Hindlimb muscle (tissue), 1 donor: ENCODE measurements around the gene SUMO2. TPM values are rescaled to one million over a fixed set of nuclear protein-coding genes. Genes with fewer than 3 reads are reported as not detected.
A peak's percentile ranks its signal among the peaks of the same experiment; 100 is the strongest.
"Not testable (repeated sequence)": the region's sequence is repeated elsewhere in the genome, so short reads cannot be mapped to it uniquely, and the experiment has no call there.

Source experiments
- DNase-seq: peaks from one replicate; pipeline ENCODE4 v3.0.0-alpha.2; 2013
- polyA plus RNA-seq: library from polyadenylated mRNA; unstranded; fragments of 120-200 nt; gene quantifications from one replicate; pipeline ENCODE4 v1.2.1, GENCODE V29; 2013; ENCODE audit not compliant: insufficient read length

Gene SUMO2
- polyA plus RNA-seq, 1 donor = 309 TPM

GRCh38 chr17:75181608-75182318, 996 bp downstream of the SUMO2 start:
- DNase-seq = no peak

DNA sequence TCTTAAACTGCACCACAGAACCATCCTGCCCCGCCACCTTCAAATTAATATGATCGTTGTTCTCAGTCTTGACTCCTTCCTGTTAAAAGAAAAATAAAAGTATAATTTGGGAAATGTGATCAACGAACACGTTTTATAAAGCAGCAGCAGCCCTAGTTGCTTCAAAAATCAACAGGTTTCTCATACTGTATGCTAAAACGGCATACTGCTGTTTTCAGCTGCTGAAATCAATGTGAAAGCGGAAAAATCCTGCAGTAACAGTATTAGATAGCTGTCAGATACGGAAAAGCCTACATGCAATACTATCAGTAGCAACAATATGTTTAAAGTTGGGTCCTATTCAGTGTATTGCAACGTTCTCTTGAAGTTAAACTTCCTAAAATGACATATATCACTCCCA, 1.6 kb downstream of the SUMO2 start:
- no peak for DNase-seq

GRCh38 chr17:75178453-75178852, 4.3 kb downstream of the SUMO2 start:
- DNase-seq = no peak

- DNase-seq = no peak
Observed at GRCh38 chr17:75176625-75177024, 6.1 kb downstream of the SUMO2 start.

DNA sequence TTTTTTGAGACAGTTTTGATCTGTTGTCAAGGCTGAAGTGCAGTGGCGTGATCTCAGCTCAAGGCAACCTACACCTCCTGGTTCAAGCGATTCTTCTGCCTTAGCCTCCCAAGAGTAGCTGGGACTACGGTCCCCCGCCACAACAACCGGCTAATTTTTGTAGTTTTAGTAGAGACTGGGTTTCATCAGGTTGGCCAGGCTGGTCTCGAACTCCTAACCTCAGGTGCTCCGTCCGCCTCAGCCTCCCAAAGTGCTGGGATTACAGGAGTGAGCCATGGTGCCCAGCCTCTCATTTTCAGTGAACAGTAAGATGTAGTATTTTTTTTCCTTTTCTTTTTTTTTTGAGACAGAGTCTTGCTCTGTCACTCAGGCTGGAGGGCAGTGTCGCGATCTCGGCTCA, 7.8 kb downstream of the SUMO2 start:
- DNase-seq = no peak

DNA sequence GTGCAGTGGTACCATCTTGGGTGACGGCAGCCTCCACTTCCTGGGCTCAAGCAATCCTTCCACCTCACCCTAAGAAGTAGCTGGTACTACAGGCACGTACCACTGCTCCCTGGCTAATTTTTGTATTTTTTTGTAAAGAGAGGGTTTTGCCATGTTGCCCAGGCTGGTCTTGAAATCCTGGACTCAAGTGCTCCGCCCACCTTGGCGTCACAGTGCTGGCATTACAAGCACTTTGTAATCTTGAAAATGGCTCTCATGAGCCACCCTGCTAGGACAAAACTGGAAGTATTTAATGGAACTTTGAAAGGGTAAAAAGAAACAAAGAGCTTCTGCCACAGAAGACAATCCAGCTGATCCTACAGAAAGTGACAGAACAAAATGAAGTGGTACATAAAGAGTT, 9.2 kb downstream of the SUMO2 start:
- DNase-seq = no peak

DNA sequence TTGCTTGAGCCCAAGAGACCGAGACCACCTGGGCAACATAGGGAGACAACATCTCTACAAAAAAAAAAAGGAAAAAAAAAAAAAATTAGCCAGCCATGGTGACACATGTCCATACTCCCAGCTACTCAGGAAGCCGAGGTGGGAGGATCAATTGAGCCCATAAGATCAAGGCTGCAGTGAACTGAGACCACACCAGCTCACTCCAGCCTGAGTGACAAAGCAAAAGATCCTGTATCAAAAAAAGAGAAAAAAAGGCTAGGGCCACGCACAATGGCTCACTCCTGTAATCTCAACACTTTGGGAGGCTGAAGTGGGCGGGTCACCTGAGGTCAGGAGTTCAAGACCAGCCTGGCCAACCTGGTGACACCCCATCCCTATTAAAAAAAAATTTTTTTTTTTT, 13.8 kb downstream of the SUMO2 start:
- no peak for DNase-seq

DNA sequence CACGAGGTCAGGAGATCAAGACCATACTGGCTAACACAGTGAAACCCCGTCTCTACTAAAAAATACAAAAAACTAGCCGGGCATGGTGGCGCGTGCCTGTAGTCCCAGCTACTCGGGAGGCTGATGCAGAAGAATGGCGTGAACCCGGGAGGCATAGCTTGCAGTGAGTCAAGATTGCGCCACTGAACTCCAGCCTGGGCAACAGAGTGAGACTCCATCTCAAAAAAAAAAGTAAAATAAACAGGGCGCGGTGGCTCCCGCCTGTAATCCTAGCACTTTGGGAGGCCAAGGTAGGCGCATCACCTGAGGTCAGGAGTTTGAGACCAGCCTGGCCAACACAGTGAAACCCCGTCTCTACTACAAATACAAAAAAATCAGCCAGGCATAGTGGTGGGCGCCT, 18.2 kb downstream of the SUMO2 start:
- not testable (repeated sequence) for DNase-seq

GRCh38 chr17:75163074-75163473, 19.7 kb downstream of the SUMO2 start:
- no peak for DNase-seq

DNA sequence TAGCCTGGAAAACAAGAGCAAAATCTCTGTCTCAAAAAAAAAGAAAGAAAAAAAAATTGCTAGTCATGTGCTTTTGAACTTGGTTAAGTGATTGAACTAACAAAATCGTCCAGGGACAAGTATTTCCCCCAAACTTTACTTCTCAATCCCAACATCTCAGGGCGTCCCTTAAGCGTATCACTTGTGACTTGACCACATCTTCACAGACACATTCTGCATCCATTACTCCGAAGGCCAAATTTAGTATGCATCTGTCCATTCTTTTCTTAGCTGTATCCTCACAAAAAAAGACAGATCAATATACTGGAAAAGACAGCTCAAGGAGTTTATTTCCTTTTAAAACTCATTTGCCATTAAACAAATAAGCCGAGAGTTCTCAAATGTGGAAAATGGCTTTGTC, 22.5 kb downstream of the SUMO2 start:
- DNase-seq = no peak

DNA sequence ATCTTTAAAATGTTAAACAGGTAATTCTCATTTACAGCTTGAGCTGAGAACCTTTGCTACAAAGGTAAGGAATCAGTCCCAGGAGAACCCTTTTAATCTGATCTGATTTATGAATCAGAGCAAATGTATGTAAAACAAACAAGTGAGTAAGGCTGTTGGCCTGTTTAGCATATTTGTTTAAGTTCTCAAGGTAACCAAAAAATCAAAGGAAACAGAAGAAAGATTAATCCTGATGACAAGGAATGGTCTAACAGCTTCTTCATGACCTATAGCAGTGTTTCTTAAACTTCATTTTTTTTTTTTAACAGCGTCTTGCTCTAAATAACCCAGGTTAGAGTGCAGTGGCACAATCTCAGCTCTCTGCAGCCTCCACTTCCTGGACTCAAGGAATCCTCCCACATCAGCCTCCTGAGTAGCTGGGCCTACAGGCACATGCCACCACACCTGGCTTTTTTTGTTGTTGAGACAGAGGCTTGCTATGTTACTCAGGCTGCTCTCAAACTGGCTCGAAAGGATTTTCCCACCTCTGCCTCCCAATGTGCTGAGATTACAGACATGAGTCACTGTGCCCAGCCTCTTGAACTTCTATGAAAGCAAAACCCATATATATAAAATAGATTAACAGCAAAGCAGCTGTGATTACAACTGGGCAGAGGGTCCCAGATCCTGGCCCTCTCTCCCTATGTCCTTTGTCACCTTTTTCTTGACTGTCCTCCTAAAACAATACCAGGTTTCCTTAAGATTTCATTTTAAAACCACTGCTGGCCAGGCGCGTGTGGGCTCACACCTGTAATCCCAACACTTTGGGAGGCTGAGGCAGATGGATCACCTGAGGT, 23.3 kb downstream of the SUMO2 start:
- no peak for DNase-seq

DNA sequence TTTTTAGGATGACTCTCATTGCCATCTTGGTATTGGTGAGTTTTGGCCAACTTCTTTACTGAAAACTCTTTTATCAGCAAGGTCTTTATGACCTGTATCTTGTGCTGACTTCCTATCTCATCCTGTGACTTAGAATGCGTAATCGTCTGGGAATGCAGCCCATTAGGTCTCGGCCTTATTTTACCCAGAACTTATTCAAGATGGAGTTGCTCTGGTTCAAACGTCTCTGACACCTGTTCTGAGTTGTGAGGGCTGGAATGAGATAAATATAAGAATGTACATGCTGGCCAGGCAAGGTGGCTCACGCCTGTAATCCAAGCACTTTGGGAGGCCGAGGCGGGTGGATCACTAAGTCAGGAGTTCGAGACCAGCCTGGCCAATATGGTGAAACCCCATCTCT, 24.3 kb downstream of the SUMO2 start:
- not testable (repeated sequence) for DNase-seq

- peak; percentile 11 for DNase-seq
Observed at GRCh38 chr17:75155191-75155601, 27.6 kb downstream of the SUMO2 start.

DNA sequence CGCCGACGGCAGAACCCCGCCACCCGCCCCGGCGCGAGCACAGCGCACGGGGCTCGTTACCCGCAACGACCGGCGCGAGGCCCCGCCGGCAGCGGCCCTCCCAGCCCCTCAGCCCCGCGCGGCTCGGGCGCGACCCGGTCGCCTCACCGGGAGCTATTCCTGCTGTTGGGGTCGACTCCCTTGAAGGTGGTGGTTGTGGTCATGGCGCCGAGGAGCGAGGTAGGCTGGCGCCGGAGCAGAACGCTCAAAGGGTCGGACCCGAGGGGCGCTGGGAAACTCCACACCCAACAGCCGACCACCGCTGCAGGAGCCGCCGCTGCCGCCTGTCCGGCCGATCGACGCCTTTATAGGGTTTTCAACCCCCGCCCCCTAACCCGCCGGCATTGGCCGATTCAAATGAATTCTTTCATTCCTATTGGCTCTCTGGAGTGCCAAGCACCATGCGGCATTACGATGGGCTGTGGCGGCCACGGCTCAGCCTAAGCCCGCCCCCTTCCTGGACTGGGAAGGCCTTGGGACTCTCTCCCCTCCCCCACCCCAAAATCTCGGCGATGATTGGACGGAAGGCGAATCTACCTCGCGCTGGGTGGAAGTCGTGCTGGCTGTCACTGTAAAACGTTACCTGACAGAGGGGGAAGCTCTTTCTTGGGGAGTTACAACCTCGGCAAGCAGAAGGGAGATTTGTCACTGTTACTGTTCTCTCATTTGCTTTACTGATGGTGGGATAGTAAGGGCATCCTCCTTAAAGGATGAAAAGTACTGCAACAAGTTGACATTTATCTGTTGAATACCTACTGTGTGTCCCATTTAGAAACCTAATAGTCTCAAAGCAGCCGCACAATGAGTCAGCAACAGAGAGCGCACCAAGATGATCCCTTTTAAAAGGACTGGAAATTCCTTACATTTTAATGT, 28.3 kb downstream of the SUMO2 start, which contains the start of gene JPT1:
Gene JPT1 (minus strand): TSS at position 318 of the 912 bp plus-strand sequence. CDS start 115 bp downstream, at position 203.
- peak; percentile 97 for DNase-seq

DNA sequence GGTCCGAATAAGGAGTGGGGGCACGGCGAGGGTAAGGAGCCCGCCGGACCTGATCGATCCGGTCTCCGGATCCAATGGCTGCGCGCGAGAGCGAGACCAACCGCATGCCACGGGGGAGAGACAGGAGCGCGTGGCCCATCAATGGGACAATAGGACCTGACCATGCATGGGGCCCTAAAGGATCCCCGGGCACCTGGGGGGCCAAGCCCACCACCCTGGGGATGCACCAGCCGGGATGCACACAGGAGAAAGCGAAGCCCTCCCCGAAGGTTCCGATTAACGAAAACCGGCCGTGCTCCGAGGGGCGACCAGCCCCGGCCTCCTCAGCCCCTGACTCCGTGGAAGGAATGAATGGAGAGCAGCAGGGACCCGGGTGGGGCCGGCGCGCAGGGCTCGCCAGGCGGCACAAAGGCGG, 29.0 kb downstream of the SUMO2 start:
- no peak for DNase-seq

DNA sequence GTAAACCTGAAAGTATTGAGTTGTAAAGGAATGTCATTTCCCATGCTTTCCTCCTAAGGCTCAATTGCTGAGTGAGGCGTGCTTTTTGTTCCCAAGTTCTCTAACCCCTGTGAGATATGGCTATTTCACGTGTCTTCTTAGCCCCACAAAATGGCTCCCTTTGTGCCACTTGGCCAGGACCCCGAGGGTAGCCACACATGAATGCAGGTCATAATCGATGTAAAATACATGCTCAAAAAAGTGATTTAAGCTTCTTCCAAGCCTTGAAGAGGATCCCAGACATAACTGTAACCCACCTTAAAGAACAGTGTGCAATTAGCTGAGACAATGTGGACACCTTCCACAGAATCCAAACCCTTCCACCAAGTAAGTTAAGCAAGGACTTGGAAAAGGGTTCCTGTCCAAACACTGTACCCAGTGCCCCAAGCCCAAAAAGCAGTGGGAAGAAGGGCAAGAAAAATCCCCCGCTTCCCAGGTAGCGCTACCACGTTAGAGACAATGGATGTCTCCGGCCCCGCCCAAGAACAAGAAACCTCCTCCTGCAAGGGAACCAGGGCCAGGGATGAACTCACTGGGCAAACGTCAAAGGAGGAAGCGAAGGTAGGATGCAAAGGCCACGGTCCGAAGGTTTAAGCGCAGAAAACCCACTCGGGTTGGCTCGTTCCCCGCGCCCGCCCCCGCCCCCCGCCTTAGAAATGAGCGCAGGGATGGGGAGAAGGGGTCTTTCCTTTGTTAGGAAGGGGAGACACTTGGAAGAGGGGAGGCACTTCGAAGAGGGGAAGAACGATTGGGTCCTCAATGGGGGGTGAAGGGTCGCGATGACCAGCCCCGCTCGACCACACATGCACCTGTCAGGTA, 29.6 kb downstream of the SUMO2 start:
- DNase-seq = no peak

DNA sequence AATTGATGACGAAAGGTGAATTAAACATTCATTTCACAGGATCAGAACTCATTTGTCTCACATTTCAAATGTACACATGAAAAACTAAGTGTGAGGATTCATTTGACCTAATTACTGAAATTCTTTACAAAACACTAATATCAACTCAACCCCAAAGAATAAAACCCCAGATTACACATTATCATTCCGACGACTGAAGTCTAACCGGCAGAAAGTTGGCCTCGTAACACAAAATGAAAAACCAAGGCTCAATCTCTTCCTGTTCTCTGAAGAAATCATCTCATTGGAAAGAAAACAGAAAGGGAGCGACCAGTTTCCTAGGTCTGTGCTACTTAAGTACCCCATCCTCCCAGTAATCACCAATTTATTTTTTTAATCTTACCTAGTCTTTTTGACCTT, 30.2 kb downstream of the SUMO2 start:
- DNase-seq = no peak

- no peak for DNase-seq
Observed at GRCh38 chr17:75151930-75152329, 30.8 kb downstream of the SUMO2 start.

- DNase-seq = no peak
Observed at GRCh38 chr17:75147878-75148546, 34.7 kb downstream of the SUMO2 start.

GRCh38 chr17:75146592-75146991, 36.2 kb downstream of the SUMO2 start:
- no peak for DNase-seq

DNA sequence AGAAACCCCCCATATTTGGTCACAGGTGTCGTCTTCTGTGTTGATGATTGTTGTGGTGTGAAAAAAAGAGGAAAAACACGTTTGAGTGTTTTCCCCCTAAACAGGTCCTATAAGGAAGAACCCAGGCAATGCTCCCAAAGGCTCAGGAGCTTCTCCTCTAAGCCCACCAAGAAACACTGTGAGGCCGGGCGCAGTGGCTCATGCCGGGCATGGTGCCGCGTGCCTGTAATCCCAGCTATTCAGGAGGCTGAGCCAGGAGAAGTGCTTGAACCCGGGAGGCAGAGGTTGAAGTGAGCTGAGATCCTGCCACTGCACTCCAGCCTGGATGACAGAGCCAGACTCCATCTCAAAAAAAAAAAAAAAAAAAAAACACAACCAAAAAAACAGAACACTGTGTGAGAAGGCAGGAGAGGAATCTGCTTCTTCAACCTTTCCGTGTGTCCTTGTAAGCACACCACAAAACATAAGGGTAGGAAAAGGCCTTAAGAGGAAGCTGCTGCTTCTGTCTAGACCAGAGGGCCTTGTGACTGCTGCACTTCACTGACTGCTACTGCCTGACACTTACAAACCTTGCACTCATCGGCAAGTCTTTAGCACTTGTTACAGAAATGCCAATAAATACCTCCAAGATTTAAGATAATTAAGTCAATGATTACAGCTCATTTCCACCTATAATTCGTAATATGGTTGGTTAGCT, 37.8 kb downstream of the SUMO2 start:
- DNase-seq = no peak
